Measurements from ENCODE around the gene TMPRSS4.

TMPRSS4 gene

GRCh38 chr11:118156531-118157185 lies 79.8 kb downstream of the TMPRSS4 start:
- DNase-seq (ENCODE audit: extremely low spot score): no peak
- no peak for TF ChIP-seq CTCF (IDR thresholded peaks at IDR 0.05; ENCODE audit: control extremely low read depth, extremely low read depth, low read depth, missing control alignments)
- ChIA-PET POLR2A (no interaction called here), CTCF (interaction anchor here (1.1 to 7.4 kb wide), 4 partner anchors 12 to 731 kb away, joined by 3 to 73 read pairs (median 14); no protein-coding TSS in a partner anchor)

GRCh38 chr11:118157186-118157895 lies 80.5 kb downstream of the TMPRSS4 start:
- no peak for DNase-seq (ENCODE audit: extremely low spot score)
- ChIA-PET POLR2A (no interaction called here), CTCF (interaction anchor here (1.1 to 7.4 kb wide), 4 partner anchors 13 to 732 kb away, joined by 3 to 73 read pairs (median 4); no protein-coding TSS in a partner anchor)
- TF ChIP-seq CTCF (IDR thresholded peaks at IDR 0.05; ENCODE audit: control extremely low read depth, extremely low read depth, low read depth, missing control alignments): no peak

- DNase-seq (ENCODE audit: extremely low spot score): no peak
- TF ChIP-seq CTCF (IDR thresholded peaks at IDR 0.05; ENCODE audit: control extremely low read depth, extremely low read depth, low read depth, missing control alignments): no peak
- CTCF ChIA-PET: no interaction called here
- POLR2A ChIA-PET: no interaction called here
Observed at GRCh38 chr11:118161786-118162185, 84.9 kb downstream of the TMPRSS4 start.

- CTCF ChIA-PET: interaction anchor here (1.4 to 1.6 kb wide), 2 partner anchors 10 to 36 kb away, joined by 3 to 14 read pairs; no protein-coding TSS in a partner anchor
- POLR2A ChIA-PET: no interaction called here
- DNase-seq (ENCODE audit: extremely low spot score): no peak
- no peak for TF ChIP-seq CTCF (IDR thresholded peaks at IDR 0.05; ENCODE audit: control extremely low read depth, extremely low read depth, low read depth, missing control alignments)
Observed at GRCh38 chr11:118162846-118163245, 86.0 kb downstream of the TMPRSS4 start.

- CTCF ChIA-PET: interaction anchor here (1.1 to 1.6 kb wide), 4 partner anchors 9 to 128 kb away, joined by 3 to 14 read pairs (median 4); no protein-coding TSS in a partner anchor
- TF ChIP-seq CTCF (IDR thresholded peaks at IDR 0.05; ENCODE audit: control extremely low read depth, extremely low read depth, low read depth, missing control alignments): no peak
- DNase-seq (ENCODE audit: extremely low spot score): no peak
- POLR2A ChIA-PET: no interaction called here
Observed at GRCh38 chr11:118163494-118163893, 86.6 kb downstream of the TMPRSS4 start.

- DNase-seq (ENCODE audit: extremely low spot score): no peak
- TF ChIP-seq CTCF (IDR thresholded peaks at IDR 0.05; ENCODE audit: control extremely low read depth, extremely low read depth, low read depth, missing control alignments): no peak
- ChIA-PET POLR2A (no interaction called here), CTCF (interaction anchor here (1.2 kb wide), 1 partner anchor 126 kb away, joined by 3 read pairs; no protein-coding TSS in a partner anchor)
Observed at GRCh38 chr11:118164885-118165284, 88.0 kb downstream of the TMPRSS4 start.
